Measurements from ENCODE around the gene IQSEC3. TPM values are rescaled to one million over a fixed set of nuclear protein-coding genes. Genes with fewer than 3 reads are reported as not detected.

The IQSEC3 gene
- total and polyA plus RNA-seq, 2 of the 13 experiments (the other 11 are each of a cell fraction or from before 2014, with no cell fraction given) = not detected

DNA sequence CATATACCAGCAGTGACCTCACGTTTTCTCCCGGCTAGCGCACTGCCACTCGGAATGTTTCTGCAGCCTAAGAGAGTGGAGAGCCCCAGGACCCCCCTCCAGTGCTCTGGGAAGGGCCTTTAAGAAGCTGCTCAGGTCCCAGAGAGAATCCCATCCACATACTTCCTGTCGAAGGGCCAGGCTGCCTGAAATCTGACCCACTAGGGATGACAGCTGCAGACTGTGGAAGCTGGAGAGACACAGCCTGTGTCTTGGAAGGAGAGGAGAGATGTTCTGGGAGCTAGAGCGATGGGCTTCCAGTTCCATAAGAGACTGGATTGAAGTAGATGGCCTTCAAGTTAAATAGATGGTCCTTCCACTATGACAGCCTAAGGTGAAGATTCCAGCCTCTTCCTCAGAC lies 54.4 kb downstream of the IQSEC3 start:
- TF ChIP-seq, protein P1, sequence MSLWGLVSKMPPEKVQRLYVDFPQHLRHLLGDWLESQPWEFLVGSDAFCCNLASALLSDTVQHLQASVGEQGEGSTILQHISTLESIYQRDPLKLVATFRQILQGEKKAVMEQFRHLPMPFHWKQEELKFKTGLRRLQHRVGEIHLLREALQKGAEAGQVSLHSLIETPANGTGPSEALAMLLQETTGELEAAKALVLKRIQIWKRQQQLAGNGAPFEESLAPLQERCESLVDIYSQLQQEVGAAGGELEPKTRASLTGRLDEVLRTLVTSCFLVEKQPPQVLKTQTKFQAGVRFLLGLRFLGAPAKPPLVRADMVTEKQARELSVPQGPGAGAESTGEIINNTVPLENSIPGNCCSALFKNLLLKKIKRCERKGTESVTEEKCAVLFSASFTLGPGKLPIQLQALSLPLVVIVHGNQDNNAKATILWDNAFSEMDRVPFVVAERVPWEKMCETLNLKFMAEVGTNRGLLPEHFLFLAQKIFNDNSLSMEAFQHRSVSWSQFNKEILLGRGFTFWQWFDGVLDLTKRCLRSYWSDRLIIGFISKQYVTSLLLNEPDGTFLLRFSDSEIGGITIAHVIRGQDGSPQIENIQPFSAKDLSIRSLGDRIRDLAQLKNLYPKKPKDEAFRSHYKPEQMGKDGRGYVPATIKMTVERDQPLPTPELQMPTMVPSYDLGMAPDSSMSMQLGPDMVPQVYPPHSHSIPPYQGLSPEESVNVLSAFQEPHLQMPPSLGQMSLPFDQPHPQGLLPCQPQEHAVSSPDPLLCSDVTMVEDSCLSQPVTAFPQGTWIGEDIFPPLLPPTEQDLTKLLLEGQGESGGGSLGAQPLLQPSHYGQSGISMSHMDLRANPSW (CRISPR knock-in tag; IDR thresholded peaks at IDR 0.05; ENCODE audit: borderline replicate concordance) = no peak
- no peak for TF ChIP-seq ZNF17 (CRISPR knock-in tag; IDR thresholded peaks at IDR 0.05)
- TF ChIP-seq ZNF557 (CRISPR knock-in tag; IDR thresholded peaks at IDR 0.05) = no peak
- TF ChIP-seq RFX3 (CRISPR knock-in tag; IDR thresholded peaks at IDR 0.05) = no peak
- TF ChIP-seq XBP1 (CRISPR knock-in tag; IDR thresholded peaks at IDR 0.05) = no peak
- WGBS (ENCODE audit: low lambda C conversion rate) = 0% methylated on average over 1 of the region's 6 CpGs
- DNase-seq (ENCODE audit: low spot score) (no peak), FAIRE-seq (no peak), ATAC-seq (no peak)
- no peaks in the 10 kb centered on the region for H3K4me1 ChIP-seq (ENCODE audit: insufficient read depth, low read length)
- H3K9ac ChIP-seq (ENCODE audit: insufficient read depth, low read depth, low read length) = no peak overlapping the region
- no peak overlapping the region for H3K27ac ChIP-seq (ENCODE audit: extremely low read length, insufficient read depth, low read length)
- in situ Hi-C loops (cut with HindIII; ENCODE audit: extremely low pct_ligation_motif_present, low pct_unique_long_range_greater_than_20kb) (no loop called here), intact Hi-C loops (cut with micrococcal nuclease; ENCODE audit: unreplicated experiment) (no loop called here)
- H4K20me1 ChIP-seq (ENCODE audit: insufficient read depth, low read length) = no peaks in the 10 kb centered on the region
- no peak overlapping the region for H3K4me2 ChIP-seq (ENCODE audit: low read depth, low read length)
- POLR2A ChIA-PET = no interaction called here
- no peaks in the 10 kb centered on the region for H3K9me3 ChIP-seq (ENCODE audit: low read length)
- no peak overlapping the region for H3K4me3 ChIP-seq (replicated peaks in 1 of 3; ENCODE audit: insufficient read depth in 1 of 3, low read depth in 2 of 3, low read length in 3 of 3)
- no peaks in the 10 kb centered on the region for H3K36me3 ChIP-seq (replicated peaks in 1 of 2; ENCODE audit: control insufficient read depth in 1 of 2, insufficient read depth in 2 of 2, low read length in 2 of 2)
- H2AFZ ChIP-seq (ENCODE audit: low read length) = no peak overlapping the region
- no TSS peak for BruUV-seq (replicated peaks)
- no peaks in the 10 kb centered on the region for H3K79me2 ChIP-seq (ENCODE audit: insufficient read depth, low read length)
- CTCF ChIA-PET (ENCODE audit: low intra/inter-chr PET ratio, low total read pairs) = no interaction called here
- peaks cover 0 to 4% of the 10 kb centered on the region in 2 experiments; a peak in 2 of 5 replicates for H3K27me3 ChIP-seq (ENCODE audit: control insufficient read depth in 1 of 2, insufficient read depth in 2 of 2, low read length in 2 of 2)

GRCh38 chr12:121647-122046 lies 55.1 kb downstream of the IQSEC3 start:
- no peak for FAIRE-seq
- Histone ChIP-seq H3K4me3 (replicated peaks in 1 of 3; ENCODE audit: insufficient read depth in 1 of 3, low read depth in 2 of 3, low read length in 3 of 3) (no peak overlapping the region), H3K36me3 (replicated peaks in 1 of 2; ENCODE audit: control insufficient read depth in 1 of 2, insufficient read depth in 2 of 2, low read length in 2 of 2) (no peaks in the 10 kb centered on the region), H4K20me1 (ENCODE audit: insufficient read depth, low read length) (no peaks in the 10 kb centered on the region), H3K4me2 (ENCODE audit: low read depth, low read length) (no peak overlapping the region), H2AFZ (ENCODE audit: low read length) (no peak overlapping the region), H3K9me3 (ENCODE audit: low read length) (no peaks in the 10 kb centered on the region), H3K9ac (ENCODE audit: insufficient read depth, low read depth, low read length) (no peak overlapping the region), H3K27me3 (ENCODE audit: control insufficient read depth in 1 of 2, insufficient read depth in 2 of 2, low read length in 2 of 2) (peaks cover 0 to 8% of the 10 kb centered on the region in 2 experiments; a peak in 2 of 5 replicates), H3K4me1 (ENCODE audit: insufficient read depth, low read length) (no peaks in the 10 kb centered on the region), H3K79me2 (ENCODE audit: insufficient read depth, low read length) (no peaks in the 10 kb centered on the region), H3K27ac (ENCODE audit: extremely low read length, insufficient read depth, low read length) (no peak overlapping the region)
- intact Hi-C loops (cut with micrococcal nuclease; ENCODE audit: unreplicated experiment) = no loop called here
- TF ChIP-seq ZBTB7B (CRISPR knock-in tag; IDR thresholded peaks at IDR 0.05) (no peak), REST (IDR thresholded peaks at IDR 0.05; ENCODE audit: borderline replicate concordance in 1 of 2, low read depth in 1 of 2, low read length in 2 of 2) (peak in 1 of 2 experiments; percentile 79; a peak in 2 of 4 replicates)
- in situ Hi-C loops (cut with HindIII; ENCODE audit: extremely low pct_ligation_motif_present, low pct_unique_long_range_greater_than_20kb) = no loop called here
- BruUV-seq (replicated peaks) = no TSS peak
- CTCF ChIA-PET (ENCODE audit: low intra/inter-chr PET ratio, low total read pairs) = no interaction called here
- ATAC-seq = no peak
- POLR2A ChIA-PET = no interaction called here
- 32% methylated on average over 11 of the region's 11 CpGs for WGBS (ENCODE audit: low lambda C conversion rate)
- DNase-seq (ENCODE audit: low spot score) = no peak
